ENCODE data around the gene OXA1L.

GRCh38 chr14:22739423-22739822, 27.1 kb upstream of the OXA1L start:
- TF ChIP-seq, protein P1, sequence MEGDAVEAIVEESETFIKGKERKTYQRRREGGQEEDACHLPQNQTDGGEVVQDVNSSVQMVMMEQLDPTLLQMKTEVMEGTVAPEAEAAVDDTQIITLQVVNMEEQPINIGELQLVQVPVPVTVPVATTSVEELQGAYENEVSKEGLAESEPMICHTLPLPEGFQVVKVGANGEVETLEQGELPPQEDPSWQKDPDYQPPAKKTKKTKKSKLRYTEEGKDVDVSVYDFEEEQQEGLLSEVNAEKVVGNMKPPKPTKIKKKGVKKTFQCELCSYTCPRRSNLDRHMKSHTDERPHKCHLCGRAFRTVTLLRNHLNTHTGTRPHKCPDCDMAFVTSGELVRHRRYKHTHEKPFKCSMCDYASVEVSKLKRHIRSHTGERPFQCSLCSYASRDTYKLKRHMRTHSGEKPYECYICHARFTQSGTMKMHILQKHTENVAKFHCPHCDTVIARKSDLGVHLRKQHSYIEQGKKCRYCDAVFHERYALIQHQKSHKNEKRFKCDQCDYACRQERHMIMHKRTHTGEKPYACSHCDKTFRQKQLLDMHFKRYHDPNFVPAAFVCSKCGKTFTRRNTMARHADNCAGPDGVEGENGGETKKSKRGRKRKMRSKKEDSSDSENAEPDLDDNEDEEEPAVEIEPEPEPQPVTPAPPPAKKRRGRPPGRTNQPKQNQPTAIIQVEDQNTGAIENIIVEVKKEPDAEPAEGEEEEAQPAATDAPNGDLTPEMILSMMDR (conservative IDR thresholded peaks at IDR 0.05; ENCODE audit: low read depth in 2 of 2): no peak
- TF ChIP-seq POLR2AphosphoS5 (IDR thresholded peaks at IDR 0.05; ENCODE audit: low read depth) (no peak), EZH2 (IDR thresholded peaks at IDR 0.05; ENCODE audit: low read depth, unreplicated experiment) (no peak), ETS1 (IDR thresholded peaks at IDR 0.05) (no peak), JUNB (IDR thresholded peaks at IDR 0.05; ENCODE audit: unreplicated experiment) (no peak), EZH2phosphoT487 (IDR thresholded peaks at IDR 0.05; ENCODE audit: unreplicated experiment) (no peak), ZNF114 (CRISPR knock-in tag; IDR thresholded peaks at IDR 0.05) (no peak), ZNF462 (CRISPR knock-in tag; IDR thresholded peaks at IDR 0.05) (no peak)
